ENCODE measurements around the gene TCEA3.
A peak's percentile ranks its signal among the peaks of the same experiment; 100 is the strongest.

The TCEA3 gene

DNA sequence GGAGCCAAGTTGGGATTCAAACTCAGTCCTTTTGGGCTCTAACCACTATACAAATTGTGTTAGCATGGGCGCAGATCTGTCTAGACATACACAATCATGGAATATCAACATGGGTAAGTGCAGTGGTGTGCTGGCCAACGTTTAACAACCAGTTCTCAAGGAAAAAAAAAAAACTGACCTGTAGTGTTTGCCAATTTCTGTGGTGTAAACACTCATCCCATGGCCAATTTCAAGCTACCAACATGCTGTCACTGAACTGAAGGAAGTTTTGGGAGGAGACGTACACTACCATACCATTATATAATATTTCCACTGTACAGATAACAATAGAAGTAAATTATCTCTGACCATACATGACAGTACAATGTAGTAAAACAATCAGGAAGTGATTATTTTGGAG, 3.2 kb downstream of the TCEA3 start:
- no peak for DNase-seq (ENCODE audit: low read depth, low spot score)

GRCh38 chr1:23420778-23421177, 3.8 kb downstream of the TCEA3 start:
- DNase-seq (ENCODE audit: low read depth, low spot score) = no peak

DNA sequence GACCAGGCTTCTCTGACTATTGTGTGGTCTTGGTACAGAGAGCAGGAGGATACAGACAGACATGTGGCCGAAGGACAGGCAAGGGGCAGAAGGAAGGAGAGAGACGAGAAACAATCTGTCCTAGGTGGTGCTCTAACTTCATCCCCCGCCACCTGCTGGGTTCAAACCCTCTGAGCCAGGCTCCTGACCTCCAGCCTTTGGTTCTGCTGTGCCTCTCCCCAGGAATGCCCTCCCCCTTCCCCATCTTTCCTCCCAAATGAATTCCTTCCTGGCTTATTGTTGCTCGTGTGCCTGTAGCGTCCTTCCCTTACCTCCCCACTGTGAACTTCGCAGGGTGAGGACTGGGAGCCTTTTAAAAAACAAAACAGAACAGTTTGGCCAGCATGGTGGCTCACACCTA, 5.4 kb downstream of the TCEA3 start:
- DNase-seq (ENCODE audit: low read depth, low spot score) = no peak

GRCh38 chr1:23417570-23417969, 7.0 kb downstream of the TCEA3 start:
- no peak for DNase-seq (ENCODE audit: low read depth, low spot score)

- no peak for DNase-seq (ENCODE audit: low read depth, low spot score)
Measured at GRCh38 chr1:23416964-23417363, 7.6 kb downstream of the TCEA3 start.

DNA sequence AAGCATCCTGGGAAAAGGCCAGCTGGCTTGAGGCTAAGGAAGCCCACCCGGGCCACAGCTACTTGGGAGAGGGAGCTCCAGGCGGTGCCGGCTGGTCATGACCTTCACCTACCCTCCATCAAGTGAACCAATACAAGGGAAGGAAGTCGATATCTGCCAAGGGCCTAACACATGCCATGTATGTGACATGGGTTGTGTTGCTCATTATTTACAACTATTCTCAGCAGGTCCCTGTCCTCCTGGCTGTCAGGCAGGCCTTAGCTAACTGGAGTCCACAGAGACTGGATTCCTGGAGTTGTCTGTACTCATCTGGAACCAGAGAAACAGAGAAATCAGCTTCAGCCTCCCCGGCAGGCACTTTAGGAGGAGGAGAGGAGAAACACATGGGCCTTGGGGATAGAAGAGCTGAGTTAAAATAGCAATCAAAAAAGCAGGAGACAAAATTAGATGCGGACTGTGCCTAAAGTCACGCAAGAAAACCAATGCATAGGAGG, 15.7 kb downstream of the TCEA3 start:
- DNase-seq (ENCODE audit: low read depth, low spot score) = no peak

DNA sequence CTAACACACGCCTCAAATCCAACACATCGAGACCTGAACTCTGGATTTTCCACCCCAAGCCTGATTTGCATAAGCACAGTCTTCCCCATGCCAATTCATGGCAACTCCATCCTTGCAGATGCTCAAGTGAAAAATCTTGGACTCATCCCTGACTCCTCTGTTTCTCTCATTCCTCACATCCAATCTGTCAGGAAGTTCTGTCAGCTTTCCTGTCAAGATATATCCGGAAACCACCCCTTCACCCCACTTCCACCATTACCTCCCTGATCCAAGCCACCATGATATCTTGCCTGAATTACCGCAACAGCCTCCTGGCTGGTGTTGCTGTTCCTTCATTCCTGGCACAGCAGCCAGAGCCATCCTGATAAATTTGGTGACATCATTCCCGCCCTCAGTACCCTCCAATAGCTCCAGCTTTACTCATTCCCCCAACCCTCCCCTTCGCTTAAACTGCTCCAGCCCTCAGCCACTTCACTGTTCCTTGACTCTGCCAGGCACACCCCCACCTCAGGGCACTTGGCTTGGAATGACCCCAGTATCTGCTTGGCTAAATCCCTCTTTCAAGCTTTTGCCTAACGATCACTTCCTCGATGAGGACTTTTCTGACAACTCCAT, 17.4 kb downstream of the TCEA3 start:
- DNase-seq (ENCODE audit: low read depth, low spot score) = no peak

DNA sequence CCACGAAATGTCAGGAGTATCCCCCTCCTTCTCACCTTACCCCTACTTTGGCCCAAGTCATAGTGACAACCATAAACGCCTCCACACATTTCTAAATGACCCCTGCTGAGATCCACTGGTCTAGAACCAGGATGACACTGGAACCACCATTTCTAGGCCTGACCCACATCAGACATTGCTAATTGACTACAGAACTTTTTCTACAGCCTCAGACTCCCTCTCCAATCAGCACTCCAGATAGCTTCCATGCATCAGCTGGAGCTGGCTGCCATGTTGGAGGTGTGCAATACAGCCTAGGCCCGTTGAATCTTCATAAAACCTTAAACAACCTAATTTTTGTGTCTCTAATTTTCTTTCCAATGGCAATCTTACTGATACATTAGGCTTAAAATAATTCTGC, 18.6 kb downstream of the TCEA3 start:
- DNase-seq (ENCODE audit: low read depth, low spot score) = no peak

DNA sequence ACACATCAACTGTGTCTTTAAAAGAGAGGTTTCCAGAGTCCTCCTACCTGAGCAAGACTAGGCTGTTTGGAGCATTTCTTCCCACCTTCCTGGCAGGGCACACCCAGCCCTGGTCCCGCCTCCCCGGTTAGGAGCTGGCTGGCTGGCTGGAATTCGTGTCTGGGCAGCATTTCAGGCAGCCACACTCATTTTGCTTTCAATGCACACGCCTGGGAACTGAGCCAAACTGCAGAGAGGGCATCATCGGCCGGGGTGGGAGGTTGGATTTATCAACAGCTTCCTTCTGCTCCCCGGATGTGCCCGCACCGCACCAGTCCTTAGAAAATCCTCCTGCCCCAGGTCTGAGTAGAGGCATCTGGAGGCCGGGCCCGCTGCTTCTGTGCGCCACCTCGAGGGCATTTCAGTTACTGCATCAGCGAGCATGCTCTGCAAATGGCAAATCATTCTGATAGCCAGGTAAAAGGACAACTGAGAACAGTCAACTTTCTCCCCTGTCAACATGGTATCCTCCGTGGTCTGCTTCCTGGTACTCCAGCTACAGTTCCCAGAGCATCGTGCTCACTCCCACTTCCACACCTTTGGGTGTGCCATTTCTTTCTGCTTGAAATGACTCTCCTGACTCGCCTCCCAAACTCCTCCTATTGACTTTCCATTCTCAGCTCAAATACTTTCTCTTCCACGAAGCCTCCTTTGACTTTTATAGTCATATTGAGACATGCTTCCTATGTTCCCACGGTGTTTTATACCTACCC, 20.6 kb downstream of the TCEA3 start:
- peak; percentile 45 for DNase-seq (ENCODE audit: low read depth, low spot score)

- DNase-seq (ENCODE audit: low read depth, low spot score) = no peak
Measured at GRCh38 chr1:23403355-23403734, 21.2 kb downstream of the TCEA3 start.

DNA sequence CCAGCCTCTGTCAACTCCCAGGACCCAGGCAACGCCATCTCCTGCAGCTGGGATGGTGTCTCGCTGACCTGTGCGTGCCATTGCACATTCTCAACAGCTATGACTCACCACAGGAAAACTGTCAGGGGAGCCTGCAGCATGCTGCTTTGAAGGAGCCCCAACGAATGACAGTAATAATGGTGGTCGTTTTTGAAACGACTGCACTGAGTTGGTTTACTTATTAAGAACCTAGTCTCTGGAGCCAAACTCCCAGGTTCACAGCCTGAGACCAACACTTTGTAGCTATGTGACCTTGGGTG, 21.6 kb downstream of the TCEA3 start:
- DNase-seq (ENCODE audit: low read depth, low spot score) = no peak

GRCh38 chr1:23402286-23403037, 22.1 kb downstream of the TCEA3 start:
- no peak for DNase-seq (ENCODE audit: low read depth, low spot score)

DNA sequence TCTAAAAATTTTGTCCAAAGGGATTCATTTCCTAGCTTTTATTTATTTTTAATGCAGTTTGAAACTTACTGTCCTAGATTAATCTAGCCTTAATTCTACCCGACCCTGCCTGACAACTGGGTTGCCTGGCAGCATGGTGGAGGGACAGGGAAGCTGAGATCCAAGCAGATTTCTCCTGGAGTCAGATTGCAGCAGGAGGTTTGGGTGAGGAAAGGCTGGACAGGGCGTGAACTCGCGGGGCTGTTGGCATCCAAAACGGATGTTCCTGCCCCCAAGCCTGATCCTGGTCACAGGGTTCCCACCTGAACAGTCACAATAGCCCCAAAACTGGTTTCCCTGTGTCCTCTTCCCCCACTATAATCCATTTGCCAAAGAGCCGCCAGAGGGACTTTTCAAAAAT, 23.2 kb downstream of the TCEA3 start:
- DNase-seq (ENCODE audit: low read depth, low spot score) = no peak

DNA sequence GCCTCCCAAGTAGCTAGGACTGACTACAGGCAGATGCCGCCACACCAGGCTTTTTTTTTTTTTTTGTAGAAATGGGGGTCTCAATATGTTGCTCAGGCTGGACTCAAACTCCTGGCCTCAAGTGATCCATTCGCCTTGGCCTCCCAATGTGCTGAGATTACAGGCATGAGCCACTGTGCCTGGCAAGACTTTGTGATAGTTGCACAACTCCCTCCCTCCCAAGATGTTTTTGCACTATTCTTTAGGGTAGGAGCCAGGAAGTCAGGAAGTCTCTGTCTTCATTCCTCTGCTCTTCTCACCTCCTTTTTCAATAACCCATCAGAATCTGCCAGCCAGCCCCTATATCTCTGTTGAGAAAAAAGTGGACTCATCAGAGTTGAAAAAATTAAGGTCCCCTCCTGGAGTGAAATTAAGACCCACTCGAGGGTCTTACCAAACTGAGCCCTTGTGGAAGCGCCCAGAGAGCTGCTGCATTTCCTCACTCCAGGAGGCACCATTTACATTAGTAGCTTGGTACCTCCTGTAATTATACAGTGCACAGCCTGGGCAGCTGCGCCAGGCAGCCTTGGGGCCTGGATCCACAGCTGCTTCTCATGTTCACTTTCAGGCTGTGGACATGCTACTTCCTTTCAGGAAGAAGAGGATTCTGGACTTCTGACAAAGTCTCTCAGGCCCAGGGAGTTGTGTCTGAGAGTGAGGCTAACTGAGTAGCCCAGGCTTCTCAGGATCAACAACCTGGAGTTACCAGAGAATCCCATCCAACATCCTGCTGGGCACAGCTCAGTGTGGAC, 24.0 kb downstream of the TCEA3 start:
- no peak for DNase-seq (ENCODE audit: low read depth, low spot score)

- DNase-seq (ENCODE audit: low read depth, low spot score) = no peak
Measured at GRCh38 chr1:23399229-23399628, 25.3 kb downstream of the TCEA3 start.

- no peak for DNase-seq (ENCODE audit: low read depth, low spot score)
Measured at GRCh38 chr1:23397908-23398307, 26.6 kb downstream of the TCEA3 start.

- DNase-seq (ENCODE audit: low read depth, low spot score) = no peak
Measured at GRCh38 chr1:23396380-23396779, 28.2 kb downstream of the TCEA3 start.

- DNase-seq (ENCODE audit: low read depth, low spot score) = no peak
Measured at GRCh38 chr1:23395849-23396248, 28.7 kb downstream of the TCEA3 start.

- DNase-seq (ENCODE audit: low read depth, low spot score) = no peak
Measured at GRCh38 chr1:23395154-23395724, 29.3 kb downstream of the TCEA3 start.

- DNase-seq (ENCODE audit: low read depth, low spot score) = no peak
Measured at GRCh38 chr1:23394684-23395083, 29.9 kb downstream of the TCEA3 start.

DNA sequence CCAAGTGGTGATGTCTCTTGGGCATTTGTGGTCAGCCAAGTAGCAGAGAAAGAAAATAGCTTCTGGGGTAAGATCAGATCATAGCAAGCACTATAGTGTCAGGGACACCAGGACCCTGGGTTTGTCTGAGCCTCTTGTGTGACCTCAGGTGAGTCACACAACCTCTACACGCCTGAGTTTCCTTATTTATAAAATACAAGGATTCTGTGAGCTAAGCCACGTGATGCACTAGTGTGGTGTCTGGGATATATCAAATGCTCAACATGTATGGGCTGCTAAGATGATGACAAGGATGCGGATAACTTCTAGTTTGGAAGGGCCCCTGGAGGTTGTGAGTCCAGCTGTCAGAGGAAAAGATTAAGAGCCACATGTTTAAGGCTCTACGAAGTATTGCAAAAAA, 30.4 kb downstream of the TCEA3 start:
- no peak for DNase-seq (ENCODE audit: low read depth, low spot score)

- no peak for DNase-seq (ENCODE audit: low read depth, low spot score)
Measured at GRCh38 chr1:23393706-23394105, 30.8 kb downstream of the TCEA3 start.
